ENCODE results near the gene COL13A1.

Gene COL13A1

DNA sequence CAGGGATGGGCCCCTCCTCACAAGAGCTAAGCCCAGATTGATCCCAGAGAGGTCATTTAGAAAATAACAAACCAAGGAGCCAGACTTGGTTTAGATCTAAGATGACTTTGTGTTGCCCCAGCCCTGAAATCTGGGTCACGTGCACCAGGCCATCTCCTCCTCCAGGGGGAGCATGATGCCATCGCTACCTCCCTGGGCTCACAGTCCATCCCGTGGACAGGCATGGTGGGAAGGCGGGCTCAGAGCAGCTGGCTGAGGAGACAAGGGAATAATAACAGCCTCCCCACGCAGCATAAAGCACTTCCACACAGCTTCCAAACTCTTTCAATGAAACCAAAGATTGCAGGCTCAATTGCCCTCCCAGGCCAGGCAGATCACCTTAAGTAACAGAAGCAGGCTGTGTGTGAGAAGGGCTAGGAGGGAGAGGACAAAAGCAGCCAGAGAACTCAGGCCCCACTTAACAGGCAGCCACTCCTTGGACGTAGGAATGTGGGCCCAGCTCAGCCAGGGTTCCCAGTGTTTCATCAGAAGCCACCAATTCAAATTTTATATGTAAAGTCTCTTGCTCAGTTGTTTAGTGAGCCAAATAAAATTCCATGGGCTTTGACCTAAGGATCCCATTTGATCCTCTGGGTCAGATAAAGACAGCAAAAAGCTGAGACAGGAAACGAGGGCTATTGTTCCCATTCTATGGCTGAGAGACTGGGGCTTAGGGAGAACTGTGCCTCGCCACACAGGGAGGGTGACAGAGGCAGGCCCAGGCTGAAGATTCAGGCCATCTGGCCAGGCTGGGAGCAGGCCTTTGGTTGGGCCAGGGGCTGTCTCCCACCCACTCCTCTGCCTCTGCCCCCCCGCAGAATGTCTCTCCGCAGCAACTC, 100.2 kb downstream of the COL13A1 start:
- ChIA-PET POLR2A (ENCODE audit: low non-redundant PET) (no interaction called here), CTCF (interaction anchor here (0.6 to 1.9 kb wide), 8 partner anchors 9 to 259 kb away, joined by 3 to 16 read pairs (median 5); no protein-coding TSS in a partner anchor)
- H3K27ac ChIP-seq = no peak overlapping the region
- DNase-seq (ENCODE audit: low spot score) = peak; percentile 78
- TF ChIP-seq, protein P1, sequence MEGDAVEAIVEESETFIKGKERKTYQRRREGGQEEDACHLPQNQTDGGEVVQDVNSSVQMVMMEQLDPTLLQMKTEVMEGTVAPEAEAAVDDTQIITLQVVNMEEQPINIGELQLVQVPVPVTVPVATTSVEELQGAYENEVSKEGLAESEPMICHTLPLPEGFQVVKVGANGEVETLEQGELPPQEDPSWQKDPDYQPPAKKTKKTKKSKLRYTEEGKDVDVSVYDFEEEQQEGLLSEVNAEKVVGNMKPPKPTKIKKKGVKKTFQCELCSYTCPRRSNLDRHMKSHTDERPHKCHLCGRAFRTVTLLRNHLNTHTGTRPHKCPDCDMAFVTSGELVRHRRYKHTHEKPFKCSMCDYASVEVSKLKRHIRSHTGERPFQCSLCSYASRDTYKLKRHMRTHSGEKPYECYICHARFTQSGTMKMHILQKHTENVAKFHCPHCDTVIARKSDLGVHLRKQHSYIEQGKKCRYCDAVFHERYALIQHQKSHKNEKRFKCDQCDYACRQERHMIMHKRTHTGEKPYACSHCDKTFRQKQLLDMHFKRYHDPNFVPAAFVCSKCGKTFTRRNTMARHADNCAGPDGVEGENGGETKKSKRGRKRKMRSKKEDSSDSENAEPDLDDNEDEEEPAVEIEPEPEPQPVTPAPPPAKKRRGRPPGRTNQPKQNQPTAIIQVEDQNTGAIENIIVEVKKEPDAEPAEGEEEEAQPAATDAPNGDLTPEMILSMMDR (conservative IDR thresholded peaks at IDR 0.05; ENCODE audit: low read depth) = peak; percentile 19; the same call in 1 of the 2 replicates

DNA sequence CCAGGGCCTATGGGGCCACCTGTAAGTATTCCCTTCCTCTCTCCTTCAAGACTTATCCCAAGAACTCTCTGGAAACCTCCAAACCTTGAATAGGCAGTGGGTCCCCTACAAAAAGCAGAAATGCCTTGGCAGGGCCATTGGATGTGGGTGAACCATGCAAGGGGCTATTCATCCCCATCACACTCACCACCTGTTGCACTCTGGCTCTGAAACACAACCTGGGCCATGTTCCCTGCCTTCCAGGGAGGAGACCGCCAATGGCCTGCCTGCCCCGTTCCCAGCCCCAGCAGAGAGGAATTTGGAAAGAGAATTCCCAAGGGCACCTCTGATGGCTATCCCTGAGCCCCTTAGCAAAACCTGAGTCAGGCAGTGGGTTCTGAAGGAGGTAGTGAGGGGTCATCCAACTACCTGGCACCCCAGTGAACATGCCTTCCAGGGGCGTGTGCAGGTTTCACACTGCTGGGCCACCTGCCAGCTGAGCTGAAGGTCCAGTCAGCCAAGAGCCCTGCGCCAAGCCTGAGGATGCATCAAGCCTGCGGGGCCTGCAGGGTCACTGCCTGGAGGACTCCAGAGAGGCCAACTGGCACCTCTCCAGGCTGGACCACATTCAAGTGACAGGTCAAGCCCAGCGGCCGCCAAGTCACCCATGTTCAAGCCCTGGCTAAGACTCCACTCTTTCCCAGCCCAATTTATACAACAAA, 101.3 kb downstream of the COL13A1 start:
- CTCF ChIA-PET = interaction anchor here (1.2 kb wide), 1 partner anchor 11 kb away, joined by 6 read pairs; no protein-coding TSS in a partner anchor
- DNase-seq (ENCODE audit: low spot score) = no peak
- POLR2A ChIA-PET (ENCODE audit: low non-redundant PET) = no interaction called here
- TF ChIP-seq, protein P1 (conservative IDR thresholded peaks at IDR 0.05; ENCODE audit: low read depth) = no peak
- no peak overlapping the region for H3K27ac ChIP-seq

DNA sequence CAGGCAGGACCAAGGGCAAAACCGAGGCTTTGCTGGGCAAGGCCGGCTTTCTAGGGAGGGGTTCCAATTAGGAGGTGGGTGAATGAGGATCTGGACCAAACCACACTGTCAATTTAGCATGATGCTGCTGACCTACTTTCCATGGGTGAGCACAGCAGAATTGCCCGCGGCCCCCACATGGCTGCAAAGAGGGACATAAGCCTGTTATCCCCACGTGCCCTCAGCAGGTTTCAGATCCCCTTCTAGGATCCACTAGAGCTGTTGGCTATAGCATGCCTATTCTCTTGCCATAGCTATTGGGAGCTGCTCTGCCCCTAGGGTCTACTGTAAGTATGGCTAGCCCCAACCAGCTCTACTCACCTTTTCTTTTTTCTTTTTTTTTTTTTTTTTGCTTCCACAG, 102.8 kb downstream of the COL13A1 start:
- no peak overlapping the region for H3K27ac ChIP-seq
- POLR2A ChIA-PET (ENCODE audit: low non-redundant PET) = no interaction called here
- DNase-seq (ENCODE audit: low spot score) = no peak
- CTCF ChIA-PET = interaction anchor here (1.3 to 1.6 kb wide), 2 partner anchors 10 to 12 kb away, joined by 6 to 9 read pairs; no protein-coding TSS in a partner anchor
- TF ChIP-seq, protein P1 (conservative IDR thresholded peaks at IDR 0.05; ENCODE audit: low read depth) = no peak

DNA sequence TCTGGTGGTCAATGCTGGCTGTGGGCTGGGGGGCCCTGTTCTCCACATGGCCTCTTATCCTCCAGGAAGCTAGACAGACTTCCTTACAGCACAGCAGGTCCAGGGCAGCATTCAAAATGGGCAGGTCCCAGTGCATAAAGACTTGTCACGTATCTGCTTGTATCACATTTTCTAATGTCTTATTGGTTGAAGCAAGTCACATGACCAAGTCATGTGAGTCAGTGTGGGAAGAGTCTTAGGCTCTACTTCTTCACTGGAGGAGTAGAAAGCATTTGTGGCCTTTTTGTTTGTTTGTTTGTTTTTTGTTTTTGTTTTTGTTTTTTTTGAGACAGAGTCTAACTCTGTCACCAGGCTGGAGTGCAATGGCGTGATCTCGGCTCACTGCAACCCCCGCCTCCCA, 104.7 kb downstream of the COL13A1 start:
- ChIA-PET CTCF (no interaction called here), POLR2A (ENCODE audit: low non-redundant PET) (no interaction called here)
- no peak overlapping the region for H3K27ac ChIP-seq
- TF ChIP-seq, protein P1 (conservative IDR thresholded peaks at IDR 0.05; ENCODE audit: low read depth) = no peak
- DNase-seq (ENCODE audit: low spot score) = no peak

DNA sequence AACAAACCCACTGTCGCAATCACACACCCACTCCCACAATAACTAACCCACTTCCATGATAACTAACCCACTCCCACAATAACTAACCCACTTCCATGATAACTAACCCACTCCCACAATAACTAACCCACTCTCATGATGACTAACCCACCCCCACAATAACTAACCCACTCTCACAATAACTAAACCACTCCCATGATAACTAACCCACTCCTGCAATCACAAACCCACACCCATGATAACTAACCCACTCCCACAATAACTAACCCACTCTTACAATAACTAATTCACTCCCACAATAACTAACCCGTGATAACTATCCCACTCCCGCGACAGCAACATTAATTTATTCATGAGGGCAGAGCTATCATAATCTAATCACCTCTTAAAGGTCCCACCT, 105.8 kb downstream of the COL13A1 start:
- POLR2A ChIA-PET (ENCODE audit: low non-redundant PET) = no interaction called here
- DNase-seq (ENCODE audit: low spot score) = no peak
- H3K27ac ChIP-seq = no peak overlapping the region
- TF ChIP-seq, protein P1 (conservative IDR thresholded peaks at IDR 0.05; ENCODE audit: low read depth) = no peak
- CTCF ChIA-PET = no interaction called here

DNA sequence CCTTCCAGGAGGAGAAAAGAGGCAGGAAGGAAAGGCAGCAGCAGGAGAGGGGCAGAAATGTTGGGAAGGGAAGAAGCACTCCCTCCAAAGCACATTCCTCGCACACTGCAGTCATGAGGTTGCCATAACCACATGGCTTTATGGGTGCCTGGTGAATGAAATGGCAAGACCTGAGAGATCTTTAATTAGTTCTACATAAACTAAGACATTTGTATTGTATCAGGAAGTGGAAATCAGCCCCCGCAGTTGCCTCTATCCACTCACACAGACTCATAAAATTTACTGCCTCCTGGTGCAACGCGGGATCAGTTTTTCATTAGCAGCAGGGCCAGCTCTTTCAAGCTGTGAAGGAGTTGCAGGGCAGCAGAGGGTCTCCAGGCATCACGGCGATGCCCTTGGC, 106.4 kb downstream of the COL13A1 start:
- TF ChIP-seq, protein P1 (conservative IDR thresholded peaks at IDR 0.05; ENCODE audit: low read depth) = no peak
- DNase-seq (ENCODE audit: low spot score) = no peak
- ChIA-PET CTCF (interaction anchor here (0.6 kb wide), 1 partner anchor 281 kb away, joined by 4 read pairs; no protein-coding TSS in a partner anchor), POLR2A (ENCODE audit: low non-redundant PET) (interaction anchor here (0.6 kb wide), 1 partner anchor 65 kb away, joined by 4 read pairs; no protein-coding TSS in a partner anchor)
- no peak overlapping the region for H3K27ac ChIP-seq
